ENCODE results near the gene PLA2G4E. TPM values are rescaled to one million over a fixed set of nuclear protein-coding genes. Genes with fewer than 3 reads are reported as not detected.

PLA2G4E gene
- total and polyA plus RNA-seq, 9 of the 15 experiments (the other 6 are each of a cell fraction or from before 2014, with no cell fraction given): 0.03 TPM; not detected in 8

DNA sequence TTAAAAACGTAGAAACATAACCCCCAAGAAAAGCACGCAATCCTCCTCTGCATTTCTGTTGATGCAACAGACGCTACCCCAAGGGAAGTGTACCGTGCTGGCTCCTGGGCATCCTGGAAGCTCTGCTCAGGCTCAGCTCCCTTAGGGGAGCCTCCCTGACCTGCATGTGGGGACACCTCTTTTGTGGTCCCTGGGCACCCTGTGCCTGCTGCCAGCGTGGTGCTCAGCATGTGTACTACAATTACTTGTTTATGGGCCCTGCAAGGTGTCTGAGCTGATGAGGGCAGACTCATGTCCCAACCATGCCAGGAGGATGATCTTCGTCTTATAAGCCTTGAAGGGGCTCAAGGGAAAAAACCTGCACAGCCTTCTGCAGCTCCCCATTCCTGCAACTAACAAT is 66.8 kb downstream of the PLA2G4E start:
- no peak for TF ChIP-seq ZNF263 (CRISPR knock-in tag; IDR thresholded peaks at IDR 0.05; ENCODE audit: borderline replicate concordance)
- no peak for TF ChIP-seq KAT2B (IDR thresholded peaks at IDR 0.05; ENCODE audit: low read depth, low read length)
- TF ChIP-seq ERF (CRISPR knock-in tag; IDR thresholded peaks at IDR 0.05): no peak
- TF ChIP-seq MEF2D (tag; conservative IDR thresholded peaks at IDR 0.05; ENCODE audit: low read depth): no peak
- TF ChIP-seq RHOXF2B (CRISPR knock-in tag; conservative IDR thresholded peaks at IDR 0.05): no peak
- no peak for TF ChIP-seq ZC3H4 (CRISPR knock-in tag; IDR thresholded peaks at IDR 0.05; ENCODE audit: borderline replicate concordance)
- no peak for TF ChIP-seq HES1 (IDR thresholded peaks at IDR 0.05; ENCODE audit: low read depth)
- TF ChIP-seq ZBTB43 (CRISPR knock-in tag; IDR thresholded peaks at IDR 0.05): no peak
- no peak for TF ChIP-seq SMC3 (conservative IDR thresholded peaks at IDR 0.05; ENCODE audit: insufficient read depth, low read depth, low read length)
- TF ChIP-seq MYC (IDR thresholded peaks at IDR 0.05; ENCODE audit: low read depth, low read length): no peak
- no peak for TF ChIP-seq MYC (CRISPR knock-in tag; IDR thresholded peaks at IDR 0.05; ENCODE audit: borderline replicate concordance, low read depth)
- TF ChIP-seq EWSR1 (IDR thresholded peaks at IDR 0.05; ENCODE audit: borderline replicate concordance, low read depth, partially characterized antibody): no peak
- TF ChIP-seq ZNF311 (CRISPR knock-in tag; IDR thresholded peaks at IDR 0.05): no peak
- no peak for TF ChIP-seq LARP7 (IDR thresholded peaks at IDR 0.05)
- CTCF ChIA-PET (ENCODE audit: low intra/inter-chr PET ratio): no interaction called here
- Histone ChIP-seq H3K27ac (ENCODE audit: extremely low read depth, low read depth, low read length) (no peak overlapping the region), H3K4me3 (no peak overlapping the region), H3K4me1 (replicated peaks in 1 of 2; ENCODE audit: control insufficient read depth in 2 of 2, insufficient read depth in 2 of 2, low read length in 2 of 2) (no peaks in the 10 kb centered on the region; a peak in 2 of 5 replicates), H3K27me3 (ENCODE audit: control insufficient read depth in 2 of 2, insufficient read depth in 2 of 2, low read length in 2 of 2) (no peaks in the 10 kb centered on the region), H3K9me3 (replicated peaks; ENCODE audit: control insufficient read depth, insufficient read depth, low read depth, low read length) (no peaks in the 10 kb centered on the region), H3K4me2 (ENCODE audit: insufficient read depth, low read length) (no peak overlapping the region), H3K36me3 (ENCODE audit: control insufficient read depth, insufficient read depth, low read length) (peaks cover 18% of the 10 kb centered on the region; the same call in 2 of the 3 replicates), H2AFZ (ENCODE audit: low read depth, low read length) (no peak overlapping the region), H3K9ac (ENCODE audit: insufficient read depth in 1 of 2, low read depth in 2 of 2, low read length in 2 of 2) (peak overlapping the region in 1 of 2 experiments; percentile 60; a peak in 1 of 4 replicates), H3K79me2 (ENCODE audit: control insufficient read depth, insufficient read depth, low read length) (no peaks in the 10 kb centered on the region), H4K20me1 (replicated peaks; ENCODE audit: control insufficient read depth, insufficient read depth, low read length) (no peaks in the 10 kb centered on the region; the same call in 1 of the 2 replicates), H3K9me1 (ENCODE audit: control insufficient read depth, insufficient read depth, low read length) (no peaks in the 10 kb centered on the region)
- in situ Hi-C loops (cut with MboI): no loop called here
- FAIRE-seq (no peak), ATAC-seq (no peak), DNase-seq (ENCODE audit: extremely low read depth in 1 of 4, low spot score in 3 of 4) (no peak)
- intact Hi-C loops (cut with micrococcal nuclease): no loop called here
- 46% methylated on average over 5 of the region's 6 CpGs for WGBS (ENCODE audit: insufficient coverage, low coverage, missing lambda C conversion rate)
- POLR2A ChIA-PET: interaction anchor here (0.8 to 1.2 kb wide), 2 partner anchors 11 to 77 kb away, joined by 3 to 5 read pairs; no protein-coding TSS in a partner anchor
- BruUV-seq (replicated peaks): no TSS peak
